ENCODE results near the gene TPP2.

TPP2 gene

GRCh38 chr13:102680133-102680717, 83.4 kb downstream of the TPP2 start:
- peaks cover 34% of the 10 kb centered on the region for H3K36me3 Mint-ChIP-seq (ENCODE audit: insufficient read depth)
- H3K4me3 Mint-ChIP-seq, result no peak overlapping the region
- no peaks in the 10 kb centered on the region for H3K9me3 Mint-ChIP-seq
- peaks cover 4 to 12% of the 10 kb centered on the region in 2 donors for H3K4me1 Mint-ChIP-seq (ENCODE audit: low read depth in 2 of 2)
- H3K27ac Mint-ChIP-seq, result peak overlapping the region; percentile 41 to 56
- H3K27me3 Mint-ChIP-seq, result no peaks in the 10 kb centered on the region
- ATAC-seq (replicated peaks) (no peak), DNase-seq (no peak)

DNA sequence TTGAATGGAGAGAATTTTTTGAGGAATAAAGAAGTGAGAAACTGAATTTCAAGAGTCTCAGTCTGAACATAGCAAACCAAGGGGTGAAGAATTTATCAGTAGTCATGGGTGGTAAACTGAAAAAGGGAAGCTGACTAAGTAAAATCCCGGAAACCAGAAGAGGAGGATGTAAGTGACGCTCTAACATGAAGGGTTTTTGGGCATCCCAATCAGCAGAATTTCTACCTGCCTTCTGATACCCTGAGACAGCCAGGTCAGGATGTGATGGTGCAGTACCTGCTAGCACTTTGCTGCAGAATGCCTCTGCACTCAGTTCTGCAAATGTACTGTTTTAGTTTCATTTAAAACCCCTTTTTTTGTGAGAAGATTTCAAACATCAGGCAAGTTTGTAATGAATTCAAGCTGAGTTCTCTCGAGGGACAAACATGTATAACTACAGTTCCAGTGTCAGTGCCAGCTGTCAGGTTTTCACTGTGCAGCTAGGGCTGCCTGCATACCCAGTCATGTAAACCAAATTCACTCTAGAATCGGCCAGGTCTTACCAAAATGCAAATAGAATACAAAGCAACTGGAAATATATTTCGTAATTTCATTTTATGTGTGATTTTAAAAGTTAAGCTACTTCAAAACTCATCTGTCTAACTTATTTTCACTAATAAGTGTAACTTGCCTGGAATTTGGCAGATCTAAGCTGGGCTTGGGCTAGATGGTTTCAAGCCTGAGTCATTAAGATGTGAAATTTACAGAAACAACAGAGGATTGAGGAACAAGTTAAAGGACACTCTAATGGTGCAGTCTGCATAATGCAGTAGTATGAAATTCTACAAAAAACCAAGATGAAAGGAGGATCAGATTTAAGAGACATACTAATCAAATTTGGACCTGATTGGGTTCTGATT, 84.3 kb downstream of the TPP2 start:
- DNase-seq (no peak), ATAC-seq (replicated peaks) (peak; percentile 60)
- H3K4me3 Mint-ChIP-seq, result no peak overlapping the region
- H3K36me3 Mint-ChIP-seq (ENCODE audit: insufficient read depth), result peaks cover 26% of the 10 kb centered on the region
- no peaks in the 10 kb centered on the region for H3K9me3 Mint-ChIP-seq
- H3K27me3 Mint-ChIP-seq, result no peaks in the 10 kb centered on the region
- peaks cover 4 to 15% of the 10 kb centered on the region in 2 donors for H3K4me1 Mint-ChIP-seq (ENCODE audit: low read depth in 2 of 2)
- H3K27ac Mint-ChIP-seq, result peak overlapping the region; percentile 41 to 56

DNA sequence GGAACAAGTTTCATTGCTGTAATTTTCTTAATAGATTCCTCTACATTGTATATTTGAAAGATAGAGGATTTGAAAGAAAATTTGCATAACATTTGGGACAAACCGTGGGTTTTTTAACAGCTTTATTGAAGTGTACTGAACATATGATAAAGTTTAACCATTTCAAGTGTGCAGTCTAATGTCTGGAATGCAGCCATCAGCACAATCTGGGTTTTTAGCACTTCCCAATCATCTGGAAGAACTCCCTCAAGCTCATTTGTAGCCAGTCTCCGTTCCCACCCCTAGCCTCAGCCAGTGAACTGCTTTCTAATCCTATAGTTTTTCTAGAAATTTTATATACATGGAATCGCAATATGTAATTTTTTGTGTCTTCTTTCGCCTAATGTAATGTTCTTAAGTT, 85.4 kb downstream of the TPP2 start:
- Mint-ChIP-seq H3K27me3 (no peaks in the 10 kb centered on the region), H3K27ac (no peak overlapping the region), H3K9me3 (no peaks in the 10 kb centered on the region), H3K36me3 (ENCODE audit: insufficient read depth) (peaks cover 17% of the 10 kb centered on the region), H3K4me1 (ENCODE audit: low read depth in 2 of 2) (peaks cover 7 to 20% of the 10 kb centered on the region in 2 donors), H3K4me3 (no peak overlapping the region)
- DNase-seq, result no peak
- no peak for ATAC-seq (replicated peaks)

GRCh38 chr13:102682727-102683126, 85.9 kb downstream of the TPP2 start:
- no peak for DNase-seq
- Mint-ChIP-seq H3K36me3 (ENCODE audit: insufficient read depth) (peaks cover 12% of the 10 kb centered on the region), H3K4me3 (no peak overlapping the region), H3K27me3 (no peaks in the 10 kb centered on the region), H3K27ac (peak overlapping the region in 1 of 2 donors; percentile 5), H3K4me1 (ENCODE audit: low read depth in 2 of 2) (peaks cover 7 to 20% of the 10 kb centered on the region in 2 donors), H3K9me3 (no peaks in the 10 kb centered on the region)
- ATAC-seq (replicated peaks), result no peak

GRCh38 chr13:102683637-102684036, 86.9 kb downstream of the TPP2 start:
- no peaks in the 10 kb centered on the region for H3K9me3 Mint-ChIP-seq
- no peak for ATAC-seq (replicated peaks)

GRCh38 chr13:102686024-102686423, 89.2 kb downstream of the TPP2 start:
- no peak for DNase-seq
- no peaks in the 10 kb centered on the region for H3K9me3 Mint-ChIP-seq
- H3K27me3 Mint-ChIP-seq, result peaks cover 6 to 7% of the 10 kb centered on the region in 2 donors
- H3K4me1 Mint-ChIP-seq (ENCODE audit: low read depth in 2 of 2), result peaks cover 6 to 9% of the 10 kb centered on the region in 2 donors
- no peak overlapping the region for H3K27ac Mint-ChIP-seq
- ATAC-seq (replicated peaks), result peak; percentile 79
- no peaks in the 10 kb centered on the region for H3K36me3 Mint-ChIP-seq (ENCODE audit: insufficient read depth)
- H3K4me3 Mint-ChIP-seq, result no peak overlapping the region

More at GRCh38 chr13:102683637-102684036, 86.9 kb downstream of the TPP2 start:
- Mint-ChIP-seq H3K4me3 (no peak overlapping the region), H3K36me3 (ENCODE audit: insufficient read depth) (peaks cover 3% of the 10 kb centered on the region), H3K4me1 (ENCODE audit: low read depth in 2 of 2) (peaks cover 9 to 20% of the 10 kb centered on the region in 2 donors), H3K27me3 (no peaks in the 10 kb centered on the region), H3K27ac (peak overlapping the region in 1 of 2 donors; percentile 5)
- DNase-seq, result no peak

DNA sequence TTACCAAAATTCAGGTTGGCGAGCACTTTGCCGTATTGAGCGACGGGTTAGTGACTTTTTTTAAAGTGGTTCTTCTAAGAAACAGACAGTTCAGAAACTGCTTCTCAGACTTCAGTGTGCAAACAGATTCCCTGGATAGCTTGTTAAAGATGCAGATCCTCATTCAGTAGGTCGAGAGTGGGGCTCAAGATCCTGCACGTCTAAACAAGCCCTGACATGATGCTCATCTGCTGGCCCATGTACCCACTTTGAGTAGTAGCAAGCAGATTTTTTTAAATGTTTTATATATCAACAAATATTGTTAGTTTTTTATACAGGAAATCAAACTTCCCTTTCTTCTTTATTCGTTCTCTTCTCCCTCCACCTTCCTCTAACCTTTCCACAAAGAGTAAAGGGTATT, 90.7 kb downstream of the TPP2 start:
- Mint-ChIP-seq H3K27ac (no peak overlapping the region), H3K27me3 (peaks cover 17 to 22% of the 10 kb centered on the region in 2 donors), H3K36me3 (ENCODE audit: insufficient read depth) (no peaks in the 10 kb centered on the region)

DNA sequence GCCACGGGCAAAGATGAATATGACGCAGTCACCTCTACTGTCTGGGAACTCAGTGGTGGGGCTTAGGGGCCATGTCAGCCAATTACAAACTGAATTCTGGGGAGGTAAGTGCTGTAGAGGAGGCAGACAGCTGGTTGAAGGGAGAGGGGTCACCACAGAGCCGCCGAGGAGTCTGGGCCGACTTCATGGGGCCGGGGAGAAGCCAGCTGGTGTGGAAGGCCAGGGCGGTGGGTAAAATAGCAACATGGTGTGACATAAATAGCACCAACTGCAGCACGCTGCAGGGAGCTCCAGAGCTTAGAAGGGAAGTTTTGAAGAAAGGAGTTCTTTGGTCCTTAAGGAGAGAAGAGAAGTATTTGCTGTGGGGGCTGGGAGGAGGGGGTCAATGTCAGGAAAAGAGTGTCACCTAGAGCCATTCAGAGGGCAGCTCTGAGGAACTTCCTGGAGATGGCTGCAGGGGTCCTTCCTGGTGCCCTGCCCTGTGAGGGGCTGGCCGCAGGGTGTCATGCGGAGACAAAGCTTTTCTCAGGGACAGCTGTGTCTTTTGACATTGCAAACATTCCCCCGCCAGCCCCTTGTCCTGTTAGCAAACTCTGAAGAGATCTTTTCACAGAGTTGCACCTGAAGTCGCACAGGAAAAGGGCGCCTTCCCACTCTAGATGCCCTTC, 91.7 kb downstream of the TPP2 start:
- no peaks in the 10 kb centered on the region for H3K9me3 Mint-ChIP-seq
- H3K4me1 Mint-ChIP-seq (ENCODE audit: low read depth in 2 of 2), result peaks cover 5 to 8% of the 10 kb centered on the region in 2 donors
- no peak overlapping the region for H3K27ac Mint-ChIP-seq
- H3K4me3 Mint-ChIP-seq, result no peak overlapping the region
- H3K36me3 Mint-ChIP-seq (ENCODE audit: insufficient read depth), result no peaks in the 10 kb centered on the region
- H3K27me3 Mint-ChIP-seq, result peaks cover 23 to 31% of the 10 kb centered on the region in 2 donors
- DNase-seq (no peak), ATAC-seq (replicated peaks) (no peak)

More for the DNA sequence above, 90.7 kb downstream of the TPP2 start:
- Mint-ChIP-seq H3K4me1 (ENCODE audit: low read depth in 2 of 2) (peaks cover 5 to 8% of the 10 kb centered on the region in 2 donors), H3K9me3 (no peaks in the 10 kb centered on the region), H3K4me3 (no peak overlapping the region)
- ATAC-seq (replicated peaks) (no peak), DNase-seq (no peak)

- no peaks in the 10 kb centered on the region for H3K36me3 Mint-ChIP-seq (ENCODE audit: insufficient read depth)
- peaks cover 5 to 7% of the 10 kb centered on the region in 2 donors for H3K4me1 Mint-ChIP-seq (ENCODE audit: low read depth in 2 of 2)
- H3K27ac Mint-ChIP-seq, result no peak overlapping the region
- no peak for ATAC-seq (replicated peaks)
- H3K27me3 Mint-ChIP-seq, result peaks cover 42 to 49% of the 10 kb centered on the region in 2 donors
- H3K4me3 Mint-ChIP-seq, result no peak overlapping the region
- DNase-seq, result no peak
- H3K9me3 Mint-ChIP-seq, result no peaks in the 10 kb centered on the region
Observed at GRCh38 chr13:102690883-102691282, 94.1 kb downstream of the TPP2 start.

- DNase-seq (no peak), ATAC-seq (replicated peaks) (no peak)
- no peak overlapping the region for H3K27ac Mint-ChIP-seq
Observed at GRCh38 chr13:102692491-102692826, 95.7 kb downstream of the TPP2 start.

DNA sequence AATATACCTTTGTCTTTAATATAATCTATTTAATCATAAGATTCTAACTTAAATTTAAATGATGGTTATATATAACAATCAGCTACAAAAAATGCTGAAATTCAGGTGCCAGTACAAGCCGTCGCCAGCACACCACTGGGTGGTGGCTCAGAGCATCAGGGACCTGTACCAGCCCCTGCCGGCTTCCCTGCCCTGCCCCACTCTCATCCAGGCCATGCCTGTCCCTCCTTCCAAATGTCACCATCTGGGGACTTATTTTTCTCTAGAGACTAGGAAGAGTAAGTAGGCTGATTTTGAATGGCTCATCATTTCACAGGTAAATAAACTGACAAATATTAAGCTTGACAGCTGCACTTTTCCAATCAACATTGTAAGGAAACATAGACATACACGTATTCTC, 96.5 kb downstream of the TPP2 start:
- no peak overlapping the region for H3K4me3 Mint-ChIP-seq
- no peak for ATAC-seq (replicated peaks)
- H3K27ac Mint-ChIP-seq, result no peak overlapping the region
- no peaks in the 10 kb centered on the region for H3K36me3 Mint-ChIP-seq (ENCODE audit: insufficient read depth)
- peaks cover 0 to under 1% of the 10 kb centered on the region in 2 donors for H3K9me3 Mint-ChIP-seq
- peaks cover 61 to 66% of the 10 kb centered on the region in 2 donors for H3K27me3 Mint-ChIP-seq
- H3K4me1 Mint-ChIP-seq (ENCODE audit: low read depth in 2 of 2), result no peaks in the 10 kb centered on the region
- no peak for DNase-seq

More at GRCh38 chr13:102692491-102692826, 95.7 kb downstream of the TPP2 start:
- Mint-ChIP-seq H3K36me3 (ENCODE audit: insufficient read depth) (no peaks in the 10 kb centered on the region), H3K4me3 (no peak overlapping the region), H3K27me3 (peaks cover 58 to 60% of the 10 kb centered on the region in 2 donors), H3K9me3 (no peaks in the 10 kb centered on the region), H3K4me1 (ENCODE audit: low read depth in 2 of 2) (peaks cover 0 to 2% of the 10 kb centered on the region in 2 donors)

DNA sequence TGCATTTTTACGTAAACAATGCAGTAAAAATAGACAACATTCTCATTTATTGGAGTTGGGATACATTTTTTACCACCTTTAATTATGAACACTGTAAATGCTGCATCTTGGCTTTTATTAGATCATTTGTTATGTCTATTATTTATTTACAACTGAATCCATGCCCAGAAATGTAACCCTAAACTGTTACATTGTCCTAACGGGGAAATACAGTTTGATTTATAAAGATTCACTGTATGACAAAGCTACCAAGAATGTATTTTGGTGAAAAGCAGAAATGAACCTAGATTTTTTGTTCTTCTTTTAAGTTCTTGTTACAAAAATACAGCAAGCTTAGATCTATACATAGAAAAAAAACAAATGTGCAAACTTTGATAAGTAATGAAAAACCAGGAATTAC, 97.0 kb downstream of the TPP2 start:
- no peak for DNase-seq
- Mint-ChIP-seq H3K4me1 (ENCODE audit: low read depth in 2 of 2) (no peaks in the 10 kb centered on the region), H3K9me3 (peaks cover 4 to 6% of the 10 kb centered on the region in 2 donors), H3K27ac (no peak overlapping the region), H3K4me3 (no peak overlapping the region), H3K36me3 (ENCODE audit: insufficient read depth) (no peaks in the 10 kb centered on the region), H3K27me3 (peaks cover 67 to 71% of the 10 kb centered on the region in 2 donors)
- ATAC-seq (replicated peaks), result no peak

- peaks cover 4 to 7% of the 10 kb centered on the region in 2 donors for H3K9me3 Mint-ChIP-seq
- no peak within 1 kb of the TSS for H3K27ac Mint-ChIP-seq
- DNase-seq, result no peak
- no peaks in the 10 kb centered on the region for H3K36me3 Mint-ChIP-seq (ENCODE audit: insufficient read depth)
- no peaks in the 10 kb centered on the region for H3K4me1 Mint-ChIP-seq (ENCODE audit: low read depth in 2 of 2)
- no peak for ATAC-seq (replicated peaks)
- H3K27me3 Mint-ChIP-seq, result peaks cover 73 to 74% of the 10 kb centered on the region in 2 donors
- H3K4me3 Mint-ChIP-seq, result no peak within 1 kb of the TSS
Observed at GRCh38 chr13:102694937-102695336, 98.2 kb downstream of the TPP2 start, which contains the start of gene METTL21C. Gene METTL21C (minus strand): TSS chr13:102695044. CDS start chr13:102694498, 546 bp downstream.
